Measurements from ENCODE around the gene CYB5RL.

The CYB5RL gene

GRCh38 chr1:54225378-54225777 is 25.5 kb upstream of the CYB5RL start:
- H3K4me3 ChIP-seq (ENCODE audit: low read length) = no peak overlapping the region
- no peak overlapping the region for H3K56ac ChIP-seq (ENCODE audit: low read length)
- H3K79me1 ChIP-seq (ENCODE audit: low read length) = no peaks in the 10 kb centered on the region
- H2BK15ac ChIP-seq (replicated peaks; ENCODE audit: low read depth) = no peak overlapping the region
- H3K4me1 ChIP-seq (ENCODE audit: control insufficient read depth, low read depth, low read length) = no peaks in the 10 kb centered on the region
- no peak overlapping the region for H3K18ac ChIP-seq (ENCODE audit: low read length)
- no peak overlapping the region for H2BK5ac ChIP-seq (ENCODE audit: low read length)
- H2AK5ac ChIP-seq (ENCODE audit: low read length) = no peak overlapping the region
- no peak overlapping the region for H3K27ac ChIP-seq (ENCODE audit: low read depth, low read length)
- H3K27me3 ChIP-seq (ENCODE audit: insufficient read depth, low read length, poor library complexity) = no peaks in the 10 kb centered on the region
- H3K36me3 ChIP-seq (ENCODE audit: control insufficient read depth, insufficient read depth, low read length) = peaks cover 2% of the 10 kb centered on the region
- no peak overlapping the region for H3K23ac ChIP-seq (ENCODE audit: low read length)
- no peak for DNase-seq
- no peak overlapping the region for H4K5ac ChIP-seq (ENCODE audit: low read length)
- no peak overlapping the region for H4K8ac ChIP-seq (ENCODE audit: low read depth, low read length)
- 100% methylated on average over 2 of the region's 6 CpGs for WGBS (ENCODE audit: extremely low coverage, insufficient coverage, low lambda C conversion rate)
- H3K9ac ChIP-seq (ENCODE audit: low read length) = no peak overlapping the region
- H3K4me2 ChIP-seq (ENCODE audit: low read length) = no peak overlapping the region
- no peak overlapping the region for H2BK120ac ChIP-seq (ENCODE audit: low read depth, low read length)
- no peaks in the 10 kb centered on the region for H3K79me2 ChIP-seq (ENCODE audit: control insufficient read depth, insufficient read depth, low read length)
- H3K4ac ChIP-seq (ENCODE audit: low read depth, low read length) = no peak overlapping the region

- no peak overlapping the region for H3K27ac ChIP-seq (ENCODE audit: low read depth, low read length)
- H2BK5ac ChIP-seq (ENCODE audit: low read length) = no peak overlapping the region
- H3K27me3 ChIP-seq (ENCODE audit: insufficient read depth, low read length, poor library complexity) = no peaks in the 10 kb centered on the region
- no peak for DNase-seq
- no peak overlapping the region for H3K4me3 ChIP-seq (ENCODE audit: low read length)
- H4K5ac ChIP-seq (ENCODE audit: low read length) = no peak overlapping the region
- H3K79me1 ChIP-seq (ENCODE audit: low read length) = no peaks in the 10 kb centered on the region
- WGBS (ENCODE audit: extremely low coverage, insufficient coverage, low lambda C conversion rate) = no CpG with 5 or more reads among the region's 6 CpGs
- H2BK120ac ChIP-seq (ENCODE audit: low read depth, low read length) = no peak overlapping the region
- no peak overlapping the region for H4K8ac ChIP-seq (ENCODE audit: low read depth, low read length)
- H3K56ac ChIP-seq (ENCODE audit: low read length) = no peak overlapping the region
- H3K4me1 ChIP-seq (ENCODE audit: control insufficient read depth, low read depth, low read length) = no peaks in the 10 kb centered on the region
- no peak overlapping the region for H2BK15ac ChIP-seq (replicated peaks; ENCODE audit: low read depth)
- H3K9ac ChIP-seq (ENCODE audit: low read length) = no peak overlapping the region
- H3K4me2 ChIP-seq (ENCODE audit: low read length) = no peak overlapping the region
- H3K23ac ChIP-seq (ENCODE audit: low read length) = no peak overlapping the region
- no peak overlapping the region for H3K4ac ChIP-seq (ENCODE audit: low read depth, low read length)
- H3K79me2 ChIP-seq (ENCODE audit: control insufficient read depth, insufficient read depth, low read length) = no peaks in the 10 kb centered on the region
- peaks cover 2% of the 10 kb centered on the region for H3K36me3 ChIP-seq (ENCODE audit: control insufficient read depth, insufficient read depth, low read length)
- no peak overlapping the region for H3K18ac ChIP-seq (ENCODE audit: low read length)
- no peak overlapping the region for H2AK5ac ChIP-seq (ENCODE audit: low read length)
Measured at GRCh38 chr1:54224233-54224632, 24.4 kb upstream of the CYB5RL start.

GRCh38 chr1:54223441-54224202 is 23.8 kb upstream of the CYB5RL start:
- Histone ChIP-seq H3K4me3 (ENCODE audit: low read length) (no peak overlapping the region), H3K79me2 (ENCODE audit: control insufficient read depth, insufficient read depth, low read length) (no peaks in the 10 kb centered on the region), H2AK5ac (ENCODE audit: low read length) (no peak overlapping the region), H3K9ac (ENCODE audit: low read length) (no peak overlapping the region), H3K4me1 (ENCODE audit: control insufficient read depth, low read depth, low read length) (no peaks in the 10 kb centered on the region), H2BK120ac (ENCODE audit: low read depth, low read length) (no peak overlapping the region), H4K5ac (ENCODE audit: low read length) (no peak overlapping the region), H4K8ac (ENCODE audit: low read depth, low read length) (no peak overlapping the region), H3K27ac (ENCODE audit: low read depth, low read length) (no peak overlapping the region), H3K4ac (ENCODE audit: low read depth, low read length) (no peak overlapping the region), H3K23ac (ENCODE audit: low read length) (no peak overlapping the region), H2BK5ac (ENCODE audit: low read length) (no peak overlapping the region), H3K79me1 (ENCODE audit: low read length) (no peaks in the 10 kb centered on the region), H3K4me2 (ENCODE audit: low read length) (no peak overlapping the region), H3K18ac (ENCODE audit: low read length) (no peak overlapping the region), H3K56ac (ENCODE audit: low read length) (no peak overlapping the region), H3K36me3 (ENCODE audit: control insufficient read depth, insufficient read depth, low read length) (peaks cover 2% of the 10 kb centered on the region), H3K27me3 (ENCODE audit: insufficient read depth, low read length, poor library complexity) (no peaks in the 10 kb centered on the region), H2BK15ac (replicated peaks; ENCODE audit: low read depth) (no peak overlapping the region)
- WGBS (ENCODE audit: extremely low coverage, insufficient coverage, low lambda C conversion rate) = no CpG with 5 or more reads among the region's 16 CpGs
- DNase-seq = no peak

GRCh38 chr1:54222711-54223110 is 22.9 kb upstream of the CYB5RL start:
- Histone ChIP-seq H3K23ac (ENCODE audit: low read length) (no peak overlapping the region), H3K9ac (ENCODE audit: low read length) (no peak overlapping the region), H3K4me1 (ENCODE audit: control insufficient read depth, low read depth, low read length) (no peaks in the 10 kb centered on the region), H3K79me2 (ENCODE audit: control insufficient read depth, insufficient read depth, low read length) (no peaks in the 10 kb centered on the region), H4K8ac (ENCODE audit: low read depth, low read length) (no peak overlapping the region), H3K27ac (ENCODE audit: low read depth, low read length) (no peak overlapping the region), H3K79me1 (ENCODE audit: low read length) (no peaks in the 10 kb centered on the region), H2AK5ac (ENCODE audit: low read length) (no peak overlapping the region), H2BK15ac (replicated peaks; ENCODE audit: low read depth) (no peak overlapping the region), H3K4ac (ENCODE audit: low read depth, low read length) (no peak overlapping the region), H3K27me3 (ENCODE audit: insufficient read depth, low read length, poor library complexity) (no peaks in the 10 kb centered on the region), H3K4me2 (ENCODE audit: low read length) (no peak overlapping the region), H2BK120ac (ENCODE audit: low read depth, low read length) (no peak overlapping the region), H3K4me3 (ENCODE audit: low read length) (no peak overlapping the region), H3K56ac (ENCODE audit: low read length) (no peak overlapping the region), H3K36me3 (ENCODE audit: control insufficient read depth, insufficient read depth, low read length) (peaks cover 2% of the 10 kb centered on the region), H4K5ac (ENCODE audit: low read length) (no peak overlapping the region), H3K18ac (ENCODE audit: low read length) (no peak overlapping the region), H2BK5ac (ENCODE audit: low read length) (no peak overlapping the region)
- DNase-seq = no peak
- WGBS (ENCODE audit: extremely low coverage, insufficient coverage, low lambda C conversion rate) = no CpG with 5 or more reads among the region's 6 CpGs

GRCh38 chr1:54221867-54222484 is 22.1 kb upstream of the CYB5RL start:
- H3K27ac ChIP-seq (ENCODE audit: low read depth, low read length) = no peak overlapping the region
- H3K27me3 ChIP-seq (ENCODE audit: insufficient read depth, low read length, poor library complexity) = no peaks in the 10 kb centered on the region
- H3K9ac ChIP-seq (ENCODE audit: low read length) = no peak overlapping the region
- no peak overlapping the region for H2AK5ac ChIP-seq (ENCODE audit: low read length)
- no peak overlapping the region for H2BK15ac ChIP-seq (replicated peaks; ENCODE audit: low read depth)
- no CpG with 5 or more reads among the region's 7 CpGs for WGBS (ENCODE audit: extremely low coverage, insufficient coverage, low lambda C conversion rate)
- H3K36me3 ChIP-seq (ENCODE audit: control insufficient read depth, insufficient read depth, low read length) = peaks cover 4% of the 10 kb centered on the region
- no peak overlapping the region for H3K4me3 ChIP-seq (ENCODE audit: low read length)
- no peak overlapping the region for H3K23ac ChIP-seq (ENCODE audit: low read length)
- H4K5ac ChIP-seq (ENCODE audit: low read length) = no peak overlapping the region
- no peaks in the 10 kb centered on the region for H3K79me1 ChIP-seq (ENCODE audit: low read length)
- H3K18ac ChIP-seq (ENCODE audit: low read length) = no peak overlapping the region
- no peak overlapping the region for H4K8ac ChIP-seq (ENCODE audit: low read depth, low read length)
- no peaks in the 10 kb centered on the region for H3K4me1 ChIP-seq (ENCODE audit: control insufficient read depth, low read depth, low read length)
- no peak overlapping the region for H3K56ac ChIP-seq (ENCODE audit: low read length)
- DNase-seq = no peak
- H2BK120ac ChIP-seq (ENCODE audit: low read depth, low read length) = no peak overlapping the region
- no peak overlapping the region for H2BK5ac ChIP-seq (ENCODE audit: low read length)
- no peak overlapping the region for H3K4ac ChIP-seq (ENCODE audit: low read depth, low read length)
- no peaks in the 10 kb centered on the region for H3K79me2 ChIP-seq (ENCODE audit: control insufficient read depth, insufficient read depth, low read length)
- H3K4me2 ChIP-seq (ENCODE audit: low read length) = no peak overlapping the region
